Nephron (organoid): ENCODE results near the gene ZNF654.

Source experiments
- H3K27ac Mint-ChIP-seq, 3 experiments: 2 replicates each; pipeline ENCODE4 v1.8.0; 2020; ENCODE audit warnings: mixed read lengths in 3 of 3, mild to moderate bottlenecking in 2 of 3, moderate library complexity in 1 of 3
- H3K27me3 Mint-ChIP-seq: 2 replicates; pipeline ENCODE4 v1.8.0; 2021; ENCODE audit warnings: low read depth, mild to moderate bottlenecking, moderate library complexity, mixed read lengths
- H3K36me3 Mint-ChIP-seq: 2 replicates; pipeline ENCODE4 v1.8.0; 2020; ENCODE audit warnings: low read depth, mixed read lengths
- H3K4me1 Mint-ChIP-seq: 2 replicates; pipeline ENCODE4 v1.8.0; 2020; ENCODE audit warnings: mixed read lengths
- H3K4me3 Mint-ChIP-seq, 3 experiments: 2 replicates each; pipeline ENCODE4 v1.8.0; 2020; ENCODE audit warnings: mild to moderate bottlenecking in 3 of 3, mixed read lengths in 3 of 3, moderate library complexity in 2 of 3
- H3K9me3 Mint-ChIP-seq: 2 replicates; pipeline ENCODE4 v1.8.0; 2020; ENCODE audit warnings: mixed read lengths
- CTCF ChIP-seq, 3 experiments: fragments of 200-600 bp; sonication (generic); IDR thresholded peaks; one replicate each; pipeline ENCODE4 v1.5.0; 2021; ENCODE audit warnings: antibody characterized with exemption in 3 of 3; ENCODE audit not compliant: unreplicated experiment in 3 of 3

ZNF654 gene

DNA sequence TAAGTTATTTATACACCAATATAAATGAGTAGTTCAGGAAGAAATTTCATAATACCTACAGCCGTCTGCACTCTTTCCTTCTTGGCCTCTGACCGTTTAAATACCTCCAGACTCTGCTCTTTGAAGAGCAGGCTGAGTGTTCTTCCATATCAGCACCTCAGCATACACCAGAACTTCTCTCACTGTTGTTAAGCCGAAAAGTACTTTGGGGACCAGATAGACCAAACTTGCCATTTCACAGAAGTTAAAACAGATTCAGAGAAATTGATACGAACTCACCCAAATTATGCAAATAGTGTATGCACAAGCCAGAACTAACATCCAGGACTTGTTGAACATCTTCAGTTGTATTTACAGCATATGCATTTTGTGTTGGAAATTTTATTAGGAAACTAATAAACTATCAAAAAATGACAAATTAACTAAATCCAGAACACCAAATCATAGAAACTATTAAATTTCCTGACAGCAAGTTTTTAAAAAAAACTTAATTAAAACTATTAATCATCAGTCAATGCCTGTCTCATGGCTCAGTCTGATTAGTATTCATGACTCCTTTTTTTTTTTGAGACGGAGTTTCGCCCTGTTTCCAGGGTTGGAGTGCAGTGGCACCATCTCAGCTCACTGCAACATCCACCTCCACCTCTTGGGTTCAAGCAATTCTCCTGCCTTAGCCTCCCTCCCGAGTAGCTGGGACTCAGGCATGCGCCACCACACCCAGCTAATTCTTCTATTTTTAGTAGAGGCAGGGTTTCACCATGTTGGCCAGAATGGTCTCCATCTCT lies 24.4 kb upstream of the ZNF654 start:
- no peak overlapping the region for H3K27ac Mint-ChIP-seq
- no peak overlapping the region for H3K4me3 Mint-ChIP-seq
- TF ChIP-seq CTCF (IDR thresholded peaks at IDR 0.05; ENCODE audit: unreplicated experiment in 3 of 3): no peak
- H3K27me3 Mint-ChIP-seq: no peaks in the 10 kb centered on the region
- no peaks in the 10 kb centered on the region for H3K9me3 Mint-ChIP-seq
- no peaks in the 10 kb centered on the region for H3K36me3 Mint-ChIP-seq
- peaks cover 4% of the 10 kb centered on the region for H3K4me1 Mint-ChIP-seq

DNA sequence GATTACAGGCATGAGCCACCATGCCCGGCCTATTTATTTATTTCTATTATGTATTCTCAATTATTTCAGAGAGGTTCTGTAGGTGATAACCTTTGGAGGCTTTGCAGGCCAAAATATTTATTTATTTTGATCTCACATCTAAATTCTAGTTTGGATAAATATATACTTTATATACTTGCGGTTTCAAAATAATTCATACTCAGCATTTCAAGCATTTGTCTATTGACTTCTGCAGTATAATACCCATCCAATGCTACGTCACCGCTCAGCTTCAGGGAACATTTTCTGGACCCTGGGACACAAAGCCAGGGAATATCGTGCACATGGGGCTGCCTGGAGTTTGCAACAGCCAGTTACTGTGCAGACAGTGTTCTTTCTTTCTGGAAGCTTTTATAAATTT lies 22.8 kb upstream of the ZNF654 start:
- Mint-ChIP-seq H3K4me1 (peaks cover 4% of the 10 kb centered on the region), H3K27me3 (no peaks in the 10 kb centered on the region), H3K36me3 (no peaks in the 10 kb centered on the region), H3K27ac (no peak overlapping the region), H3K4me3 (no peak overlapping the region), H3K9me3 (peaks cover 2% of the 10 kb centered on the region)
- TF ChIP-seq CTCF (IDR thresholded peaks at IDR 0.05; ENCODE audit: unreplicated experiment in 3 of 3): no peak

DNA sequence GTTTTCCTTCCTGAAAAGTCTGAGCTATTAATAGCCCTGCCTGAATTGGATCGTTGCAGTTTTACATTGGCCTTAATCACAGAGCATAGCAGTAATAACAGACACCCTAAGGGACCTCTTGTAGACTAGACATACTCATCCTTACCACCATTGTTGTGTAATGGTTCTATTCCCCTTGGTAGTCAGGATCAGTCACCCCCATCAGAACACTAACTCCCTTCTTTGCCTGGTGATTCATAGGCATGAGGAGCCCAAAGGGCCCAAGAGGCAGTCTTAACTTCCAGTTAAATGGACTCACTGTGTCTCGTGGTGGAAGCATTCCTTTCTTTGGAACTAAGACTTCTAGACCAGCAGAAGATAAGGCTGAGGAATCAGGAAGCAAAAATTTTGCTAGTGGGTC lies 20.5 kb upstream of the ZNF654 start:
- Mint-ChIP-seq H3K9me3 (peaks cover 2% of the 10 kb centered on the region), H3K27ac (no peak overlapping the region), H3K36me3 (no peaks in the 10 kb centered on the region), H3K27me3 (no peaks in the 10 kb centered on the region), H3K4me1 (no peaks in the 10 kb centered on the region), H3K4me3 (no peak overlapping the region)
- no peak for TF ChIP-seq CTCF (IDR thresholded peaks at IDR 0.05; ENCODE audit: unreplicated experiment in 3 of 3)

GRCh38 chr3:88040529-88040928 lies 18.5 kb upstream of the ZNF654 start:
- no peak for TF ChIP-seq CTCF (IDR thresholded peaks at IDR 0.05; ENCODE audit: unreplicated experiment in 3 of 3)
- H3K27ac Mint-ChIP-seq: no peak overlapping the region
- H3K4me1 Mint-ChIP-seq: peaks cover 5% of the 10 kb centered on the region
- no peaks in the 10 kb centered on the region for H3K27me3 Mint-ChIP-seq
- H3K4me3 Mint-ChIP-seq: no peak overlapping the region
- H3K9me3 Mint-ChIP-seq: peaks cover 2% of the 10 kb centered on the region
- no peaks in the 10 kb centered on the region for H3K36me3 Mint-ChIP-seq

GRCh38 chr3:88041005-88041404 lies 18.1 kb upstream of the ZNF654 start:
- H3K27me3 Mint-ChIP-seq: no peaks in the 10 kb centered on the region
- H3K36me3 Mint-ChIP-seq: no peaks in the 10 kb centered on the region
- no peak for TF ChIP-seq CTCF (IDR thresholded peaks at IDR 0.05; ENCODE audit: unreplicated experiment in 3 of 3)
- peaks cover 2% of the 10 kb centered on the region for H3K9me3 Mint-ChIP-seq
- H3K4me3 Mint-ChIP-seq: no peak overlapping the region
- H3K4me1 Mint-ChIP-seq: peaks cover 5% of the 10 kb centered on the region
- no peak overlapping the region for H3K27ac Mint-ChIP-seq

DNA sequence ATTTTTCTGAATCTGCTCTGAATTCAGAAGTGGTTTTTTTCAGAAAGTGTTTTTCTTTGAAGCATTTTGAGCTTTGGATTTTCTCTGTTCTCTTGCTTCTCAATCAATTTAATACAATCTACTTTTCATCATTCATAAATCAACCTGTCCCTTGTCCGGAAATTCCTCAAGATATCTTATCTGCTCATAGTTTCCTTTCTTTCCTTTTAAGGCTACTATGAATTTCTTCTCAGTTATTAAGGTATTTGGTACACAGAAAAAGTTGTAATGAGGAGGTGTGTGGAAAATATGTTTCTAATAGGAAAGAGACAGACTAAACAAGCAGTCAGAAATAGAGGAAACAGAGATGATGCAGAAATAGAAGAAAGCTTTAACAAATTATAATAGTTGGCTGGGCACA lies 14.6 kb upstream of the ZNF654 start:
- peak overlapping the region in 2 of 3 experiments; percentile 47 to 54 for H3K27ac Mint-ChIP-seq
- no peaks in the 10 kb centered on the region for H3K36me3 Mint-ChIP-seq
- H3K4me3 Mint-ChIP-seq: no peak overlapping the region
- no peak for TF ChIP-seq CTCF (IDR thresholded peaks at IDR 0.05; ENCODE audit: unreplicated experiment in 3 of 3)
- no peaks in the 10 kb centered on the region for H3K27me3 Mint-ChIP-seq
- H3K4me1 Mint-ChIP-seq: peaks cover 5% of the 10 kb centered on the region
- peaks cover 2% of the 10 kb centered on the region for H3K9me3 Mint-ChIP-seq
